ENCODE measurements around the gene RYR2. TPM values are rescaled to one million over a fixed set of nuclear protein-coding genes. Genes with fewer than 3 reads are reported as not detected.

The RYR2 gene
- total and polyA plus RNA-seq, 2 of the 8 experiments (the other 6 are each of a cell fraction or from before 2014, with no cell fraction given), result 1.3 to 4.4 TPM

DNA sequence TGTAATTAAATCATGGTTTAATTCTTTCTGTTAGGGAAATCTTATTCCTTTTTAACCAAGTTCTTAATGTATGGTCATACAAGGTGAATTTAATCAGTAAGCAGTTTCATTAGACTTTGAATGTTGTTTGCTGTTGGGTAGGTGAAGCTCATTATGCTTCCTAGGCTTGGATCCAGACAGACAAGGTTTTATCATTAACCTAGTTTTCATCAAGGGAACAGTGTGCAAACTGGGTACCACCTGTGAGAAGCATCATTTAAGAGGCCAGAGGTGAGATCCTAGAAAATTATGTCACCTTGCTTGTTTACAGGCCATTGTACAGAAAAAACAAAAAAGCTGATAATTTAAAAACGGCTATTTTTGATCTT is 130.1 kb downstream of the RYR2 start (continued):
- TF ChIP-seq RAD21 (IDR thresholded peaks at IDR 0.05 in 1 of 2, conservative IDR thresholded peaks at IDR 0.05 in 1 of 2; ENCODE audit: low read depth in 2 of 2, low read length in 2 of 2) (no peak), GTF2F1 (IDR thresholded peaks at IDR 0.05; ENCODE audit: borderline replicate concordance, low read depth, low read length) (no peak), TAF7 (optimal IDR thresholded peaks at IDR 0.05; ENCODE audit: borderline replicate concordance, low read depth, low read length) (no peak)
- TF ChIP-seq, protein P1, sequence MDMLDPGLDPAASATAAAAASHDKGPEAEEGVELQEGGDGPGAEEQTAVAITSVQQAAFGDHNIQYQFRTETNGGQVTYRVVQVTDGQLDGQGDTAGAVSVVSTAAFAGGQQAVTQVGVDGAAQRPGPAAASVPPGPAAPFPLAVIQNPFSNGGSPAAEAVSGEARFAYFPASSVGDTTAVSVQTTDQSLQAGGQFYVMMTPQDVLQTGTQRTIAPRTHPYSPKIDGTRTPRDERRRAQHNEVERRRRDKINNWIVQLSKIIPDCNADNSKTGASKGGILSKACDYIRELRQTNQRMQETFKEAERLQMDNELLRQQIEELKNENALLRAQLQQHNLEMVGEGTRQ (IDR thresholded peaks at IDR 0.05; ENCODE audit: low read length), result no peak
